Right lobe of liver (tissue), 6 donors: Measurements from ENCODE around the gene OST4. TPM values are rescaled to one million over a fixed set of nuclear protein-coding genes. Genes with fewer than 3 reads are reported as not detected.
A peak's percentile ranks its signal among the peaks of the same experiment; 100 is the strongest.

Source experiments
- ATAC-seq, 4 donors: fragments of 200-7000 bp; cut with Tn5 transposase; one replicate each; pipeline ENCODE4 v1.9.1; 2020; ENCODE audit warnings: mild to moderate bottlenecking in 4 of 4, moderate library complexity in 4 of 4
- DNase-seq, 3 donors: peaks; one replicate each; pipeline ENCODE4 v3.0.0-alpha.2; 2020
- H3K27ac ChIP-seq, 3 donors: fragments of 200-600 bp; one replicate each; pipeline ENCODE4 v1.8.0; 2022
- H3K27me3 ChIP-seq, 2 donors: fragments of 200-600 bp; one replicate each; pipeline ENCODE4 v1.8.0; 2022
- H3K36me3 ChIP-seq, 4 donors: fragments of 200-600 bp; sonication (generic) in 1 of 4; one replicate each; pipeline versions ENCODE4 v1.5.1 to v1.8.0; 2017 to 2022; ENCODE audit warnings: control low read depth in 1 of 4
- H3K4me1 ChIP-seq, 4 donors: fragments of 200-600 bp; sonication (generic) in 1 of 4; one replicate each; pipeline versions ENCODE4 v1.5.1 to v1.8.0; 2017 to 2022; ENCODE audit warnings: control low read depth in 1 of 4
- H3K4me3 ChIP-seq, 3 donors: fragments of 200-600 bp; one replicate each; pipeline ENCODE4 v1.8.0; 2022
- H3K9me3 ChIP-seq, 4 donors: fragments of 200-600 bp; sonication (generic) in 1 of 4; one replicate each; pipeline versions ENCODE4 v1.5.1 to v1.8.0; 2017 to 2022; ENCODE audit warnings: control low read depth in 1 of 4
- POLR2A ChIP-seq: fragments of 450-650 bp; IDR thresholded peaks from one replicate; pipeline ENCODE4 v1.6.1; 2017; ENCODE audit warnings: antibody characterized with exemption, mild to moderate bottlenecking
- WGBS: methylation state at CpG from one replicate; pipeline ENCODE4 v1.1.6; 2018; ENCODE audit warnings: low coverage, low lambda C conversion rate; ENCODE audit not compliant: insufficient coverage; ENCODE audit errors: missing lambda C conversion rate; 5-methylcytosine and 5-hydroxymethylcytosine counted together
- intact Hi-C, 2 donors: fragments of 100-400 bp; cut with DNase I; formaldehyde crosslinking; loops; one replicate each; pipeline versions ENCODE4 v1.11.2 to v1.14.1; 2022
- total RNA-seq, 6 experiments: library from RNA; depleted of rRNA in 2 of 6; stranded (reverse); fragments of >200 nt in 2 of 6; fragmentation: NEBNext Ultra II Directional in 3 of 6; extraction: Animal tissue kit (Norgen Biotek cat#: 25700) in 3 of 6; gene quantifications; one replicate each; pipeline versions ENCODE4 v1.1.0 to v1.2.4, GENCODE V29; 2016 to 2023
- TF ChIP-seq, protein P1 (sequence below), 4 donors: fragments of 200-600 bp in 3 of 4; fragments of 450-650 bp in 1 of 4; IDR thresholded peaks; one replicate each; pipeline versions ENCODE4 v1.5.1 to v1.8.0; 2016 to 2022; ENCODE audit warnings: antibody characterized with exemption in 4 of 4, mild to moderate bottlenecking in 2 of 4
- donor health status: DM: no; HTN: yes; CAD: no.
- donor health status: DM: no; HTN: no; CAD: no.
- donor health status: DM: no; HTN: no; CAD: no.
- donor health status: DM: no; HTN: yes; CAD: no.
- donor health status: DM: no; HTN: yes; CAD: no.

OST4 gene
- total RNA-seq, 6 experiments from 2014 or later: 144 to 182 (median 161) TPM

DNA sequence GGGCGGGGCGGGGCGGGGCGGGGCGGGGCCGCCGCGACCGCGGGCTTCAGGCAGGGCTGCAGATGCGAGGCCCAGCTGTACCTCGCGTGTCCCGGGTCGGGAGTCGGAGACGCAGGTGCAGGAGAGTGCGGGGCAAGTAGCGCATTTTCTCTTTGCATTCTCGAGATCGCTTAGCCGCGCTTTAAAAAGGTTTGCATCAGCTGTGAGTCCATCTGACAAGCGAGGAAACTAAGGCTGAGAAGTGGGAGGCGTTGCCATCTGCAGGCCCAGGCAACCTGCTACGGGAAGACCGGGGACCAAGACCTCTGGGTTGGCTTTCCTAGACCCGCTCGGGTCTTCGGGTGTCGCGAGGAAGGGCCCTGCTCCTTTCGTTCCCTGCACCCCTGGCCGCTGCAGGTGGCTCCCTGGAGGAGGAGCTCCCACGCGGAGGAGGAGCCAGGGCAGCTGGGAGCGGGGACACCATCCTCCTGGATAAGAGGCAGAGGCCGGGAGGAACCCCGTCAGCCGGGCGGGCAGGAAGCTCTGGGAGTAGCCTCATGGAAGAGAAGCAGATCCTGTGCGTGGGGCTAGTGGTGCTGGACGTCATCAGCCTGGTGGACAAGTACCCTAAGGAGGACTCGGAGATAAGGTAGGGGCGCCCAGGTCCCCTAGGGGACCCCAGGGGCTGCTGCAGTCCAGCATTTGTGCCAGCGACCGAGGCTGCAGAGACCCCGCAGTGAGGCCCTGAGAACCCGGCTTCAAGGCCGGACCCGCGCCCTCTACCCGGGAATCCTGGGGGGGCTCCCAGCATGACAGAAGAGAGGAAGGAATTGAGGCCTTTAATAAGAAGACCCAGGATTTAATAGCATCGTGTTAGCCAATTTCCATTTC, 15.5 kb upstream of the OST4 start, which contains the start of gene KHK:
KHK (plus strand) TSS at position 49 of the 870 bp plus-strand sequence; CDS start at position 537, 488 bp downstream.
- peak; percentile 62 to 78 (median 73) for ATAC-seq
- under 1% methylated on average over 18 of the region's 54 CpGs for WGBS
- H3K36me3 ChIP-seq: no peaks in the 10 kb centered on the region
- no peaks in the 10 kb centered on the region for H3K27me3 ChIP-seq
- peaks cover 0 to 30% (median 5%) of the 10 kb centered on the region in 4 donors for H3K4me1 ChIP-seq
- peak within 1 kb of the TSS; percentile 52 to 77 (median 64) for H3K4me3 ChIP-seq
- TF ChIP-seq, protein P1, sequence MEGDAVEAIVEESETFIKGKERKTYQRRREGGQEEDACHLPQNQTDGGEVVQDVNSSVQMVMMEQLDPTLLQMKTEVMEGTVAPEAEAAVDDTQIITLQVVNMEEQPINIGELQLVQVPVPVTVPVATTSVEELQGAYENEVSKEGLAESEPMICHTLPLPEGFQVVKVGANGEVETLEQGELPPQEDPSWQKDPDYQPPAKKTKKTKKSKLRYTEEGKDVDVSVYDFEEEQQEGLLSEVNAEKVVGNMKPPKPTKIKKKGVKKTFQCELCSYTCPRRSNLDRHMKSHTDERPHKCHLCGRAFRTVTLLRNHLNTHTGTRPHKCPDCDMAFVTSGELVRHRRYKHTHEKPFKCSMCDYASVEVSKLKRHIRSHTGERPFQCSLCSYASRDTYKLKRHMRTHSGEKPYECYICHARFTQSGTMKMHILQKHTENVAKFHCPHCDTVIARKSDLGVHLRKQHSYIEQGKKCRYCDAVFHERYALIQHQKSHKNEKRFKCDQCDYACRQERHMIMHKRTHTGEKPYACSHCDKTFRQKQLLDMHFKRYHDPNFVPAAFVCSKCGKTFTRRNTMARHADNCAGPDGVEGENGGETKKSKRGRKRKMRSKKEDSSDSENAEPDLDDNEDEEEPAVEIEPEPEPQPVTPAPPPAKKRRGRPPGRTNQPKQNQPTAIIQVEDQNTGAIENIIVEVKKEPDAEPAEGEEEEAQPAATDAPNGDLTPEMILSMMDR (IDR thresholded peaks at IDR 0.05): peak in 2 of 4 donors; percentile 21 to 28
- peak; percentile 79 for TF ChIP-seq POLR2A
- H3K9me3 ChIP-seq: no peaks in the 10 kb centered on the region
- intact Hi-C loops: loop anchor here in 1 of 2 donors (10.0 kb wide), 2 partner anchors 62 to 122 kb away; no protein-coding TSS in a partner anchor
- peak within 1 kb of the TSS; percentile 59 to 80 (median 75) for H3K27ac ChIP-seq
- peak; percentile 89 to 92 (median 91) for DNase-seq

DNA sequence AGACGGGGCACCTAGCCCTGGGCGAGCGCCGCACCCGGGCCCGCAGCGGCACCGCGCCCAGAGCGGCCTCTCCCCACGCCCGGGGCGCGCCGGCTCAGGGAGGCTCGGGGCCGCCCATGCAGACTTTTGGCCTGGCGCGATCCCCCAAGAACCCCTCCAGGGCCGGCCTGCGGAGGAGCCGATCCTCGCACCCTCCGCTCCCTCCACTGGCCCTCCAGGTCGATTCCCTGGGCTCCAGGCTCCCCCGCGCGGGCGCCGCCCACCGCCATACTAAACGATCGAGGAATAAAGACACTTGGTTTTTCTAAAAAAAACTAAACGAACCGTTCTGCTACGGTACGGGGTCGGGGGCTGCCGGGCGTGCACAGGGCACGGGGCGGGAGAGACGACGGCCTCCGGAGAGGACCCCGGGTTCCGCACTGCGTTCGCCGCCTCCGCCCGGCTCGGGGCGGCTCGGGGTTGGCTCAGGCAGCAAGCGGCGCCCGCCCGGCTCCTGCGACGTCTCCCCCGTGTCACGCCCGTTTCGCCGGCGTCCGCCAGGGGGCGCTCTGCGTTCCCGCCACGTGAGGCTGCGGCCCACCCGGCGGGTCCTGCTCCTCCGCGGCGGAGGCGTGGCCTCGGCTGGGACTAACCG, 14.8 kb upstream of the OST4 start:
- H3K36me3 ChIP-seq: no peaks in the 10 kb centered on the region
- H3K4me3 ChIP-seq: peak overlapping the region; percentile 52 to 77 (median 64)
- peak overlapping the region; percentile 59 to 80 (median 75) for H3K27ac ChIP-seq
- intact Hi-C loops: loop anchor here in 1 of 2 donors (10.0 kb wide), 2 partner anchors 61 to 121 kb away; no protein-coding TSS in a partner anchor
- H3K4me1 ChIP-seq: peaks cover 0 to 30% (median 7%) of the 10 kb centered on the region in 4 donors
- H3K9me3 ChIP-seq: no peaks in the 10 kb centered on the region
- peak; percentile 67 to 86 (median 78) for ATAC-seq
- 0% methylated on average over 4 of the region's 81 CpGs for WGBS
- DNase-seq: peak; percentile 96 to 97 (median 97)
- H3K27me3 ChIP-seq: no peaks in the 10 kb centered on the region
- TF ChIP-seq, protein P1 (IDR thresholded peaks at IDR 0.05): peak; percentile 87 to 98 (median 93)
- TF ChIP-seq POLR2A: peak; percentile 58

DNA sequence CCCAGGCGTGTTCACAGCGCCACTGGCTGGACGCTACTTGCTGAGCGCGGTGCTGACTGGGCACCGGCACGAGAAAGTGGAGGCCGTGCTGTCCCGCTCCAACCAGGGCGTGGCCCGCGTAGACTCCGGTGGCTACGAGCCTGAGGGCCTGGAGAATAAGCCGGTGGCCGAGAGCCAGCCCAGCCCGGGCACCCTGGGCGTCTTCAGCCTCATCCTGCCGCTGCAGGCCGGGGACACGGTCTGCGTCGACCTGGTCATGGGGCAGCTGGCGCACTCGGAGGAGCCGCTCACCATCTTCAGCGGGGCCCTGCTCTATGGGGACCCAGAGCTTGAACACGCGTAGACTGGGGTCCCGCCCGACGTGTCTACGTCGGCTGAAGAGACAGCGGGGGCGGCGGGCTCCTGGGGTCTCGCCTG, 14.2 kb upstream of the OST4 start:
- H3K4me1 ChIP-seq: peaks cover 0 to 24% (median 7%) of the 10 kb centered on the region in 4 donors
- no peaks in the 10 kb centered on the region for H3K9me3 ChIP-seq
- H3K36me3 ChIP-seq: no peaks in the 10 kb centered on the region
- TF ChIP-seq, protein P1 (IDR thresholded peaks at IDR 0.05): peak; percentile 29 to 53 (median 52)
- no peak for TF ChIP-seq POLR2A
- H3K27me3 ChIP-seq: no peaks in the 10 kb centered on the region
- peak; percentile 84 to 87 (median 86) for DNase-seq
- whole genome bisulfite sequencing: 0% methylated on average over 6 of the region's 38 CpGs
- peak overlapping the region; percentile 52 to 77 (median 64) for H3K4me3 ChIP-seq
- H3K27ac ChIP-seq: peak overlapping the region; percentile 59 to 80 (median 75)
- intact Hi-C loops: loop anchor here in 1 of 2 donors (10.0 kb wide), 2 partner anchors 61 to 121 kb away; no protein-coding TSS in a partner anchor
- ATAC-seq: peak; percentile 43 to 52 (median 46)

DNA sequence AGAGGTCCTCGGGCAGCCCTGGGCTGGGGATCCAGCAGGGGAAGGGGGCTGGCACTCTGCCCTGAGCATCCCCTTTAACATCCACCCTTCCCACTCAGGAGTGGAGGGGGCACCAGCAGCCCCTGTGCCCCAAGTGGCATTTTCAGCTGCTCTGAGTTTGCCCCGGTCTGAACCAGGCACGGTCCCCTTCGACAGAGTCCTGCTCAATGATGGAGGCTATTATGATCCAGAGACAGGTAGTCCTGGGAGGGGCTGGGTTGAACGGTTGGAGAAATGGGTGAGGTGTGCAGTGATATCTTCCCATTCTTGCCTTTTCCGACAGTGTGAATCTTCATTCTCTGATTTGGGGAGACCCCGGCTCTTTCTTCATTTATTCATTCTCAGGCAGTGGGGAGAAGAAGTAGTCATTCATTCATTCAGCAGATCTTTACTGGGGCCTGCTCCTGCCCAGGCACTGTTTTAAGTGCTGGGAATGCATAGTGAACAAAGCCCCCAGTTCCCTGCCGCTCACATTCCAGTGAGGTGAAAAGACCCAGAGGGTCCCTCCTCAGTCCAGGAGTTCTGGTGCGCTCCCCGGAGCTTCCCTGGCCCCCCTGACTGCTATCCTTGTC, 13.7 kb upstream of the OST4 start:
- Histone ChIP-seq H3K9me3 (no peaks in the 10 kb centered on the region), H3K4me3 (peak overlapping the region in 2 of 3 donors; percentile 64 to 77), H3K4me1 (peaks cover 0 to 19% (median 6%) of the 10 kb centered on the region in 4 donors), H3K27ac (peak overlapping the region in 2 of 3 donors; percentile 59 to 80), H3K36me3 (no peaks in the 10 kb centered on the region), H3K27me3 (no peaks in the 10 kb centered on the region)
- intact Hi-C loops: loop anchor here in 1 of 2 donors (10.0 kb wide), 2 partner anchors 60 to 120 kb away; no protein-coding TSS in a partner anchor
- ATAC-seq: no peak
- peak in 1 of 3 donors; percentile 26 for DNase-seq
- WGBS: 44% methylated on average over 9 of the region's 10 CpGs
- TF ChIP-seq, protein P1 (IDR thresholded peaks at IDR 0.05): no peak
- TF ChIP-seq POLR2A: no peak
